ENCODE measurements around the gene GABRB1.

GABRB1 gene

DNA sequence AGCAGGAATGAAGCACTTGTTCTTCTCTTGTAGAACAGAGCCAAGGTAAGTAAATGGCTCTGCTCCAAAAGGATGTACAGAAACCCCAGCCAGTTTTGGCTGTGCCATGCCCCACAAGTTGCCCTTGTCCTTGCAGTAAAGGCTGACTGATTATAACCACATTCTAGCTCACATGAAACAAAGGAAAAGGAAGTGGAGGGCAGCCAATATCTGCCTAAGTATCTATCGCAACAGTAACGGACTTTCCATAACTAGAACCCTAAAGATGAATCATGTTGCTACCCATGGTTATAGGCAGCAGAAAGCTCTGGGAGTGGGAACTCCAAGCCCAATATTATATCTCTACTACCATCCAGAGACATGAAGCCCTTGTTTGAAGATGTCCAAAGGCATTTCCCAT, 336.4 kb downstream of the GABRB1 start:
- H3K36me3 ChIP-seq (ENCODE audit: control insufficient read depth, insufficient read depth, low read length): no peaks in the 10 kb centered on the region
- no peak overlapping the region for H3K27ac ChIP-seq (ENCODE audit: low read depth, low read length)
- no peaks in the 10 kb centered on the region for H3K4me1 ChIP-seq (ENCODE audit: control insufficient read depth, low read depth, low read length)
- DNase-seq: no peak
- no peak overlapping the region for H3K23ac ChIP-seq (ENCODE audit: low read length)
- no peak overlapping the region for H2BK120ac ChIP-seq (ENCODE audit: low read depth, low read length)
- H3K27me3 ChIP-seq (ENCODE audit: insufficient read depth, low read length, poor library complexity): no peaks in the 10 kb centered on the region
- no peak overlapping the region for H2BK15ac ChIP-seq (replicated peaks; ENCODE audit: low read depth)
- no peak overlapping the region for H3K18ac ChIP-seq (ENCODE audit: low read length)
- H3K56ac ChIP-seq (ENCODE audit: low read length): no peak overlapping the region
- H4K8ac ChIP-seq (ENCODE audit: low read depth, low read length): no peak overlapping the region
- H2AK5ac ChIP-seq (ENCODE audit: low read length): no peak overlapping the region
- no peaks in the 10 kb centered on the region for H3K79me1 ChIP-seq (ENCODE audit: low read length)
- no peak overlapping the region for H4K5ac ChIP-seq (ENCODE audit: low read length)
- H2BK5ac ChIP-seq (ENCODE audit: low read length): no peak overlapping the region
- no peak overlapping the region for H3K4me2 ChIP-seq (ENCODE audit: low read length)
- no CpG with 5 or more reads among the region's 2 CpGs for WGBS (ENCODE audit: extremely low coverage, insufficient coverage, low lambda C conversion rate)
- no peak overlapping the region for H3K4me3 ChIP-seq (ENCODE audit: low read length)
- H3K9ac ChIP-seq (ENCODE audit: low read length): no peak overlapping the region
- no peaks in the 10 kb centered on the region for H3K79me2 ChIP-seq (ENCODE audit: control insufficient read depth, insufficient read depth, low read length)
- H3K4ac ChIP-seq (ENCODE audit: low read depth, low read length): no peak overlapping the region

DNA sequence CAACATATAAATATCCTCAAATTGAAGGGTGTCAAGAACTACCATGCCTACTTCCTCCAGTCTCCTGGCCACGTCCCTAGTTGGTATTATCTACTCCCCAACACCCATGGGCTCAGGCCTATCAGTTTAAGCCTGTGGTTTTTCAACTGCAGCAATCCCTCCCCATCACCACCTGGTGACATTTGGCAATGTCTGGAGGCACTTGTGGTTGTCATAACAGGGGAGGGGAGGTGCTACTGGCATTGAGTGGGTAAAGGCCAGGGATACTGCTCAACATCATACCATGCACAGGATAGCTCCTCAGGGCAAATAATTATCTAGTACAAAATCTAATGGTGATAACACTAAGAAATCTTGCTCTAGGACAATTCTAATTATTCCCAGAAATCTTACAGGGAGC, 336.8 kb downstream of the GABRB1 start:
- Histone ChIP-seq H2BK120ac (ENCODE audit: low read depth, low read length) (no peak overlapping the region), H4K8ac (ENCODE audit: low read depth, low read length) (no peak overlapping the region), H3K4me1 (ENCODE audit: control insufficient read depth, low read depth, low read length) (no peaks in the 10 kb centered on the region), H3K4me3 (ENCODE audit: low read length) (no peak overlapping the region), H3K56ac (ENCODE audit: low read length) (no peak overlapping the region), H3K27me3 (ENCODE audit: insufficient read depth, low read length, poor library complexity) (no peaks in the 10 kb centered on the region), H2AK5ac (ENCODE audit: low read length) (no peak overlapping the region), H3K4ac (ENCODE audit: low read depth, low read length) (no peak overlapping the region), H2BK15ac (replicated peaks; ENCODE audit: low read depth) (no peak overlapping the region), H3K23ac (ENCODE audit: low read length) (no peak overlapping the region), H3K27ac (ENCODE audit: low read depth, low read length) (no peak overlapping the region), H4K5ac (ENCODE audit: low read length) (no peak overlapping the region), H3K18ac (ENCODE audit: low read length) (no peak overlapping the region), H3K9ac (ENCODE audit: low read length) (no peak overlapping the region), H3K79me1 (ENCODE audit: low read length) (no peaks in the 10 kb centered on the region), H3K4me2 (ENCODE audit: low read length) (no peak overlapping the region), H3K79me2 (ENCODE audit: control insufficient read depth, insufficient read depth, low read length) (no peaks in the 10 kb centered on the region), H2BK5ac (ENCODE audit: low read length) (no peak overlapping the region), H3K36me3 (ENCODE audit: control insufficient read depth, insufficient read depth, low read length) (no peaks in the 10 kb centered on the region)
- WGBS (ENCODE audit: extremely low coverage, insufficient coverage, low lambda C conversion rate): no CpG with 5 or more reads among the region's 1 CpG
- no peak for DNase-seq

DNA sequence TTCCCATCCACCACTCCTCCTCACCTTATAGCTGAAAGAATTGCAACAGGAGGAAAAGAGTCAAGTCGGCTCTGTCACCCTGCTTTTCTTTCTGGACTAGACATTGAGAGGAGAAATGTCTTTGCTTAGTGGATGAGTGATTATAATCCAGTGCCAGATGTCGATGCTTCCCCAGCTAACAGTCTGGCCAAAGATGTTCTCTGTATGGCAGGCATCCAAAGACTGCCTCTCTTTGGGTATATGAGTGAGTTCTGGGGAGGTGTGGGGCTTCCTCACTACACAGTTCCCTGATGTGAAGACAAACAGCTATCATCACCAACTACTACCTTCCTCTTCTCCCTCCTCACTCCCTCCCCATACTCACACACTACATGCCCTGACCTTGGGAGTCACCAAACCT, 341.2 kb downstream of the GABRB1 start:
- no peak overlapping the region for H3K27ac ChIP-seq (ENCODE audit: low read depth, low read length)
- H3K4me1 ChIP-seq (ENCODE audit: control insufficient read depth, low read depth, low read length): no peaks in the 10 kb centered on the region
- no peak overlapping the region for H4K5ac ChIP-seq (ENCODE audit: low read length)
- H3K79me2 ChIP-seq (ENCODE audit: control insufficient read depth, insufficient read depth, low read length): no peaks in the 10 kb centered on the region
- H4K8ac ChIP-seq (ENCODE audit: low read depth, low read length): no peak overlapping the region
- WGBS (ENCODE audit: extremely low coverage, insufficient coverage, low lambda C conversion rate): no CpG with 5 or more reads among the region's 2 CpGs
- H3K56ac ChIP-seq (ENCODE audit: low read length): no peak overlapping the region
- H3K36me3 ChIP-seq (ENCODE audit: control insufficient read depth, insufficient read depth, low read length): no peaks in the 10 kb centered on the region
- H3K4me3 ChIP-seq (ENCODE audit: low read length): no peak overlapping the region
- no peaks in the 10 kb centered on the region for H3K27me3 ChIP-seq (ENCODE audit: insufficient read depth, low read length, poor library complexity)
- H3K23ac ChIP-seq (ENCODE audit: low read length): no peak overlapping the region
- no peaks in the 10 kb centered on the region for H3K79me1 ChIP-seq (ENCODE audit: low read length)
- H3K9ac ChIP-seq (ENCODE audit: low read length): no peak overlapping the region
- H3K4ac ChIP-seq (ENCODE audit: low read depth, low read length): no peak overlapping the region
- no peak overlapping the region for H3K18ac ChIP-seq (ENCODE audit: low read length)
- H2AK5ac ChIP-seq (ENCODE audit: low read length): no peak overlapping the region
- H2BK15ac ChIP-seq (replicated peaks; ENCODE audit: low read depth): no peak overlapping the region
- no peak for DNase-seq
- no peak overlapping the region for H2BK120ac ChIP-seq (ENCODE audit: low read depth, low read length)
- H3K4me2 ChIP-seq (ENCODE audit: low read length): no peak overlapping the region
- no peak overlapping the region for H2BK5ac ChIP-seq (ENCODE audit: low read length)

DNA sequence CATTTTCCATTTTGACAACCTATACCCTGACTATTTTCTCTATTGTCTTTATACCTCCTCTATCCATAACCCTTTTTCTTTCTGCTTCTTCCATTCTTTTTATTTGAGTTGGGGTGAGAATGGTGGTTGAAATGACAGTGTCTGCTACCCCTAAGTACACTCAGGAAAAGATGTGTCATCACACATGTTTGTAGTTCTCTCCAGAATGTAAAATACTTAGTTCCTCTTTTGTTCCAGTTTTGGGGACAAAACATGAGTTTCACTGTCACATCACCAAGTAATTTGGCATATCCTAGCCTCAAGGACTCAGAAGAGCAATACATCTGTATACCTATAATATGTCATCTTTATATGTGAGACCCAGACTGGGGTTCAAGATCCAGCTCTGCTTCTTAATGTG, 341.8 kb downstream of the GABRB1 start:
- Histone ChIP-seq H3K79me2 (ENCODE audit: control insufficient read depth, insufficient read depth, low read length) (no peaks in the 10 kb centered on the region), H3K79me1 (ENCODE audit: low read length) (no peaks in the 10 kb centered on the region), H2AK5ac (ENCODE audit: low read length) (no peak overlapping the region), H2BK120ac (ENCODE audit: low read depth, low read length) (no peak overlapping the region), H3K4me2 (ENCODE audit: low read length) (no peak overlapping the region), H3K23ac (ENCODE audit: low read length) (no peak overlapping the region), H3K4me3 (ENCODE audit: low read length) (no peak overlapping the region), H2BK5ac (ENCODE audit: low read length) (no peak overlapping the region), H3K27me3 (ENCODE audit: insufficient read depth, low read length, poor library complexity) (no peaks in the 10 kb centered on the region), H3K4me1 (ENCODE audit: control insufficient read depth, low read depth, low read length) (no peaks in the 10 kb centered on the region), H3K18ac (ENCODE audit: low read length) (no peak overlapping the region), H4K5ac (ENCODE audit: low read length) (no peak overlapping the region), H2BK15ac (replicated peaks; ENCODE audit: low read depth) (no peak overlapping the region), H3K56ac (ENCODE audit: low read length) (no peak overlapping the region), H3K9ac (ENCODE audit: low read length) (no peak overlapping the region), H4K8ac (ENCODE audit: low read depth, low read length) (no peak overlapping the region), H3K36me3 (ENCODE audit: control insufficient read depth, insufficient read depth, low read length) (no peaks in the 10 kb centered on the region), H3K27ac (ENCODE audit: low read depth, low read length) (no peak overlapping the region), H3K4ac (ENCODE audit: low read depth, low read length) (no peak overlapping the region)
- DNase-seq: no peak

DNA sequence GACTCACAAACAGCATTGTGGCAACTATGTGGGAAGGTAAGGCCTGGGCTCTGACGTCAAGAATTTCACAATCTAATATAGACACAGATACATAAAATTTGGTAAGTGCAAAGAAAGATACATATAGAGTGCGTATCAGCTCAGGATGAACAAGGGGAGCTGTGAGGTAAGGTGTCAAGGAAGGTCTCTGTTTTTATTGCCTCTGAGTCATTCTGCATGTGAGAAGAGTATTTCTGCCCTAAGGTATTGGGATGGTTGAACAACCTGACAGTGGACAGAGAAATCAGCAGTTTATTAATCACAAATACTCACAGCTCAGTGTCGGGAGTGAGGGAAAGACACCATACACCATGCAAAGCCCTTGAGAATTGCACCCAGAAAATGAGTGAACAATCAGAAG, 342.3 kb downstream of the GABRB1 start:
- H2BK5ac ChIP-seq (ENCODE audit: low read length): no peak overlapping the region
- no peak overlapping the region for H3K9ac ChIP-seq (ENCODE audit: low read length)
- no peak overlapping the region for H3K4me3 ChIP-seq (ENCODE audit: low read length)
- no peak overlapping the region for H3K56ac ChIP-seq (ENCODE audit: low read length)
- no peak overlapping the region for H2AK5ac ChIP-seq (ENCODE audit: low read length)
- no peak overlapping the region for H4K5ac ChIP-seq (ENCODE audit: low read length)
- H3K18ac ChIP-seq (ENCODE audit: low read length): no peak overlapping the region
- no peaks in the 10 kb centered on the region for H3K79me1 ChIP-seq (ENCODE audit: low read length)
- no peaks in the 10 kb centered on the region for H3K4me1 ChIP-seq (ENCODE audit: control insufficient read depth, low read depth, low read length)
- WGBS (ENCODE audit: extremely low coverage, insufficient coverage, low lambda C conversion rate): no CpG with 5 or more reads among the region's 3 CpGs
- H3K27me3 ChIP-seq (ENCODE audit: insufficient read depth, low read length, poor library complexity): no peaks in the 10 kb centered on the region
- H2BK15ac ChIP-seq (replicated peaks; ENCODE audit: low read depth): no peak overlapping the region
- H2BK120ac ChIP-seq (ENCODE audit: low read depth, low read length): no peak overlapping the region
- no peak overlapping the region for H3K4ac ChIP-seq (ENCODE audit: low read depth, low read length)
- H3K79me2 ChIP-seq (ENCODE audit: control insufficient read depth, insufficient read depth, low read length): no peaks in the 10 kb centered on the region
- no peaks in the 10 kb centered on the region for H3K36me3 ChIP-seq (ENCODE audit: control insufficient read depth, insufficient read depth, low read length)
- H3K4me2 ChIP-seq (ENCODE audit: low read length): no peak overlapping the region
- no peak overlapping the region for H3K23ac ChIP-seq (ENCODE audit: low read length)
- no peak overlapping the region for H4K8ac ChIP-seq (ENCODE audit: low read depth, low read length)
- no peak for DNase-seq
- H3K27ac ChIP-seq (ENCODE audit: low read depth, low read length): no peak overlapping the region

DNA sequence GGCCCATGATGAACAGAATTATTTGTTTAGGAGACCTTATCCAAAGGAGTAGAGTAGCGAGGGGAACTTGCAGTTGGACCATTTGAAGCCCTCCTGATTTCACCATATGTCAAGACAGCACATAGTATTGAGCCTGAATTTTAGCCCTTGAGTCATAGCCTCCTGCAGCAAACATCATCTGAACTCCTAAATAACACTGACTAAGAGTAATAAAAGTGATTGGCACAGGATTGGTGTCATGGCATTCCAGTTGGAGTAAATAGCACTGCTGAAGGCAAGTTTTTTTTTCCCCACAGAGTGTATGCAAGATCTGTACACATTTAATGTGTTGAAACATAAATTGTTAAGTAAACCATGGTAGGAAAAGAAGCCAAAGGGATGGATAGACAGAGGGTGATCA, 343.1 kb downstream of the GABRB1 start:
- no peak overlapping the region for H3K23ac ChIP-seq (ENCODE audit: low read length)
- no peak overlapping the region for H3K4ac ChIP-seq (ENCODE audit: low read depth, low read length)
- H3K4me1 ChIP-seq (ENCODE audit: control insufficient read depth, low read depth, low read length): no peaks in the 10 kb centered on the region
- no peak overlapping the region for H3K27ac ChIP-seq (ENCODE audit: low read depth, low read length)
- no peak overlapping the region for H2AK5ac ChIP-seq (ENCODE audit: low read length)
- H3K79me1 ChIP-seq (ENCODE audit: low read length): no peaks in the 10 kb centered on the region
- DNase-seq: no peak
- H3K4me2 ChIP-seq (ENCODE audit: low read length): no peak overlapping the region
- H3K27me3 ChIP-seq (ENCODE audit: insufficient read depth, low read length, poor library complexity): no peaks in the 10 kb centered on the region
- no peak overlapping the region for H4K8ac ChIP-seq (ENCODE audit: low read depth, low read length)
- H2BK15ac ChIP-seq (replicated peaks; ENCODE audit: low read depth): no peak overlapping the region
- no peak overlapping the region for H3K4me3 ChIP-seq (ENCODE audit: low read length)
- no peak overlapping the region for H2BK5ac ChIP-seq (ENCODE audit: low read length)
- no CpG with 5 or more reads among the region's 1 CpG for WGBS (ENCODE audit: extremely low coverage, insufficient coverage, low lambda C conversion rate)
- no peaks in the 10 kb centered on the region for H3K36me3 ChIP-seq (ENCODE audit: control insufficient read depth, insufficient read depth, low read length)
- H3K9ac ChIP-seq (ENCODE audit: low read length): no peak overlapping the region
- no peak overlapping the region for H3K56ac ChIP-seq (ENCODE audit: low read length)
- H4K5ac ChIP-seq (ENCODE audit: low read length): no peak overlapping the region
- H3K18ac ChIP-seq (ENCODE audit: low read length): no peak overlapping the region
- no peaks in the 10 kb centered on the region for H3K79me2 ChIP-seq (ENCODE audit: control insufficient read depth, insufficient read depth, low read length)
- H2BK120ac ChIP-seq (ENCODE audit: low read depth, low read length): no peak overlapping the region

All from mesendoderm (in vitro differentiated cells).